ENCODE data around the gene PTPRCAP.
"Not testable (repeated sequence)": the region's sequence is repeated elsewhere in the genome, so short reads cannot be mapped to it uniquely, and the experiment has no call there.

Gene PTPRCAP

GRCh38 chr11:67440229-67441097 lies 3.0 kb upstream of the PTPRCAP start:
- DNase-seq, result no peak

- no peak for DNase-seq
Measured at GRCh38 chr11:67439321-67440228, 2.1 kb upstream of the PTPRCAP start.

- DNase-seq, result peak; percentile 69 to 76
Measured at GRCh38 chr11:67438158-67438902, 848 bp upstream of the PTPRCAP start.

GRCh38 chr11:67437809-67438157 lies 301 bp upstream of the PTPRCAP start:
- DNase-seq, result no peak

- DNase-seq, result peak; percentile 67 to 70
Measured at GRCh38 chr11:67436459-67437081, 912 bp downstream of the PTPRCAP start.

- DNase-seq, result no peak
Measured at GRCh38 chr11:67435727-67436458, 1.6 kb downstream of the PTPRCAP start.

- DNase-seq, result no peak
Measured at GRCh38 chr11:67435031-67435726, 2.3 kb downstream of the PTPRCAP start.

- no peak for DNase-seq
Measured at GRCh38 chr11:67434395-67434881, 3.0 kb downstream of the PTPRCAP start.

- no peak for DNase-seq
Measured at GRCh38 chr11:67433536-67434394, 3.7 kb downstream of the PTPRCAP start.

GRCh38 chr11:67432655-67433349 lies 4.7 kb downstream of the PTPRCAP start:
- no peak for DNase-seq

GRCh38 chr11:67431346-67432249 lies 5.9 kb downstream of the PTPRCAP start:
- DNase-seq, result no peak

GRCh38 chr11:67429722-67430121 lies 7.8 kb downstream of the PTPRCAP start:
- no peak for DNase-seq

GRCh38 chr11:67429038-67429668 lies 8.3 kb downstream of the PTPRCAP start:
- no peak for DNase-seq

- DNase-seq, result peak; percentile 100
Measured at GRCh38 chr11:67428052-67429001, 9.2 kb downstream of the PTPRCAP start, which contains the start of gene RPS6KB2. RPS6KB2 (plus strand) TSS chr11:67428494; CDS start chr11:67428546, 52 bp downstream.

GRCh38 chr11:67427364-67427859 lies 10.1 kb downstream of the PTPRCAP start:
- DNase-seq, result not testable (repeated sequence)
